ENCODE results near the gene PCGF1.
A peak's percentile ranks its signal among the peaks of the same experiment; 100 is the strongest.
"Not testable (repeated sequence)": the region's sequence is repeated elsewhere in the genome, so short reads cannot be mapped to it uniquely, and the experiment has no call there.

PCGF1 gene

GRCh38 chr2:74496997-74497776 lies 10.3 kb downstream of the PCGF1 start:
- DNase-seq (ENCODE audit: insufficient read length, low spot score) (no peak), FAIRE-seq (peak; percentile 13)
- TF ChIP-seq POLR2AphosphoS5 (IDR thresholded peaks at IDR 0.05; ENCODE audit: low read depth, low read length): no peak
- no peak for TF ChIP-seq PAX5 (IDR thresholded peaks at IDR 0.05; ENCODE audit: insufficient read depth, low read length, severe bottlenecking)

- no peak for FAIRE-seq
- no peak for DNase-seq (ENCODE audit: insufficient read length, low spot score)
- no peak for TF ChIP-seq TAF1 (IDR thresholded peaks at IDR 0.05; ENCODE audit: low read depth, low read length)
- no peak for TF ChIP-seq SPI1 (IDR thresholded peaks at IDR 0.05; ENCODE audit: low read depth, low read length)
- no peak for TF ChIP-seq POU2F2 (IDR thresholded peaks at IDR 0.05; ENCODE audit: low read depth, low read length)
- no peak for TF ChIP-seq POLR2A (IDR thresholded peaks at IDR 0.05; ENCODE audit: low read depth, low read length)
- no peak for TF ChIP-seq PAX5 (IDR thresholded peaks at IDR 0.05; ENCODE audit: insufficient read depth, low read length, severe bottlenecking)
- no peak for TF ChIP-seq POLR2AphosphoS5 (IDR thresholded peaks at IDR 0.05; ENCODE audit: low read depth, low read length)
These were observed 12.1 kb downstream of the PCGF1 start for GRCh38 chr2:74495440-74495839.

DNA sequence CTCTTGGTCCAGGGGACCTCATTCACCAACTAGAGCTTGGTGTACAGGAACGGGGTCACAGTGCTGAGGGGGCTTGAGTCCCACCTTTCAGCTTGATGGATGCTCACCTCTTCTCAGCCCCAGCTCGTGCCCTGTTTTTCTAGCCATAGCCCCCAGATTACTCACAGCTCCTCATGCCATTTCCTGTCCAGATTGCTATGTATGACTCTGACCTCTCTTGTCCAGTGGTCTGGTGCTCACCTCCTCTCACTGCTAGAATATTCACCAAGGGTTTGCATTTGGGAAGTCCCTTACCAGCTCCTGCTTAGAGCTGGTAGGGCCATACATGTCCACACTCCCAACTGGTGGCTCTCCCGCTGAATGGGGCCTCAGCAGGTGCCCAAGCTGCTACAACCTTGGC lies 13.9 kb downstream of the PCGF1 start:
- TF ChIP-seq SPI1 (IDR thresholded peaks at IDR 0.05; ENCODE audit: low read depth, low read length) (no peak), POLR2AphosphoS5 (IDR thresholded peaks at IDR 0.05; ENCODE audit: low read depth, low read length) (no peak), PAX5 (IDR thresholded peaks at IDR 0.05; ENCODE audit: insufficient read depth, low read length, severe bottlenecking) (no peak), TAF1 (IDR thresholded peaks at IDR 0.05; ENCODE audit: low read depth, low read length) (no peak), POLR2A (IDR thresholded peaks at IDR 0.05; ENCODE audit: low read depth, low read length) (no peak), POU2F2 (IDR thresholded peaks at IDR 0.05; ENCODE audit: low read depth, low read length) (no peak)
- DNase-seq (ENCODE audit: insufficient read length, low spot score) (no peak), FAIRE-seq (no peak)

DNA sequence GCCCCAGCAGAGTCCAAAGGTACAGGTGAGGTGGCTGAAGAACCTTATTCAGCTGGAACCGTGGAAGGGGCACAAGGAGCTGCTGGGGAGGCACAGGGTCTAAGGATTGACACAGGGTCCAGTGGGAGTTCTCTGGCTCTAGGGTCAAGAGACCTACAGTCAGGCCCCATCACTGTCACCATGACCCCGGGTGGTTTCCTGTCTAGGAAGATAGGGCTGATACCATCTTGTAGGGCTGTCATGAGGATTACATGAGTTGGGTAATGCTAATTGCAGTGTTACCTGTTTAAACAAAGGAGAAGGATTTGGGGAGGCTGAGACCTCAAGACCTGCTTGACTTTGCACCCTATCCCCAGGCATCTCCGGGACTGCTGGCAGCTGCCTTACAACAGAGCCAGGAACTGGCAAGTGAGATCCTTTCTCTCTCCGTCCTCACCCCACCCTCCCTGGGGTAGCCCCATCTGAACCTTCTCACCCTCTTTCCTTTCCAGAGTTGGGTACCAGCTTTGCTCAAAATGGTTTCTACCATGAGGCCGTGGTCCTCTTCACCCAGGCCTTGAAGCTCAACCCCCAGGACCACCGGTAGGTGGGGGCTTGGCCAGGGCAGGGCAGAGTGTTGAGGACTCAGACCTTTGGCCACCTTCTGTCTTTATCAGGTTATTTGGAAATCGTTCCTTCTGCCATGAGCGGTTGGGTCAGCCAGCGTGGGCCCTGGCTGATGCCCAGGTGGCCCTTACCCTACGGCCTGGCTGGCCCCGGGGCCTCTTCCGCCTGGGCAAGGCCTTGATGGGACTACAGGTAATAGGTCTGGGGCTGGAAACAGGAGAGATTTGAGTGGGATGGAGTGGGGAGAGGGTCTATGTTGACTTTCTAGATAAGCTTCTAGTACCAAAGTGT lies 15.6 kb downstream of the PCGF1 start:
- no peak for DNase-seq (ENCODE audit: insufficient read length, low spot score)
- no peak for TF ChIP-seq SPI1 (IDR thresholded peaks at IDR 0.05; ENCODE audit: low read depth, low read length)
- TF ChIP-seq POLR2A (IDR thresholded peaks at IDR 0.05; ENCODE audit: low read depth, low read length): no peak
- TF ChIP-seq PAX5 (IDR thresholded peaks at IDR 0.05; ENCODE audit: insufficient read depth, low read length, severe bottlenecking): no peak
- no peak for TF ChIP-seq POLR2AphosphoS5 (IDR thresholded peaks at IDR 0.05; ENCODE audit: low read depth, low read length)
- TF ChIP-seq TAF1 (IDR thresholded peaks at IDR 0.05; ENCODE audit: low read depth, low read length): no peak
- TF ChIP-seq POU2F2 (IDR thresholded peaks at IDR 0.05; ENCODE audit: low read depth, low read length): no peak
- no peak for FAIRE-seq

- FAIRE-seq (no peak), DNase-seq (ENCODE audit: insufficient read length, low spot score) (no peak)
- TF ChIP-seq SPI1 (IDR thresholded peaks at IDR 0.05; ENCODE audit: low read depth, low read length): no peak
- no peak for TF ChIP-seq POU2F2 (IDR thresholded peaks at IDR 0.05; ENCODE audit: low read depth, low read length)
- no peak for TF ChIP-seq TAF1 (IDR thresholded peaks at IDR 0.05; ENCODE audit: low read depth, low read length)
- no peak for TF ChIP-seq POLR2AphosphoS5 (IDR thresholded peaks at IDR 0.05; ENCODE audit: low read depth, low read length)
- no peak for TF ChIP-seq POLR2A (IDR thresholded peaks at IDR 0.05; ENCODE audit: low read depth, low read length)
- no peak for TF ChIP-seq PAX5 (IDR thresholded peaks at IDR 0.05; ENCODE audit: insufficient read depth, low read length, severe bottlenecking)
These were observed 17.6 kb downstream of the PCGF1 start for GRCh38 chr2:74489906-74490305.

GRCh38 chr2:74488643-74489481 lies 18.6 kb downstream of the PCGF1 start:
- TF ChIP-seq POLR2A (IDR thresholded peaks at IDR 0.05; ENCODE audit: low read depth, low read length) (no peak), TAF1 (IDR thresholded peaks at IDR 0.05; ENCODE audit: low read depth, low read length) (no peak), POLR2AphosphoS5 (IDR thresholded peaks at IDR 0.05; ENCODE audit: low read depth, low read length) (no peak), SPI1 (IDR thresholded peaks at IDR 0.05; ENCODE audit: low read depth, low read length) (no peak), POU2F2 (IDR thresholded peaks at IDR 0.05; ENCODE audit: low read depth, low read length) (no peak), PAX5 (IDR thresholded peaks at IDR 0.05; ENCODE audit: insufficient read depth, low read length, severe bottlenecking) (no peak)
- DNase-seq (ENCODE audit: insufficient read length, low spot score) (no peak), FAIRE-seq (no peak)

DNA sequence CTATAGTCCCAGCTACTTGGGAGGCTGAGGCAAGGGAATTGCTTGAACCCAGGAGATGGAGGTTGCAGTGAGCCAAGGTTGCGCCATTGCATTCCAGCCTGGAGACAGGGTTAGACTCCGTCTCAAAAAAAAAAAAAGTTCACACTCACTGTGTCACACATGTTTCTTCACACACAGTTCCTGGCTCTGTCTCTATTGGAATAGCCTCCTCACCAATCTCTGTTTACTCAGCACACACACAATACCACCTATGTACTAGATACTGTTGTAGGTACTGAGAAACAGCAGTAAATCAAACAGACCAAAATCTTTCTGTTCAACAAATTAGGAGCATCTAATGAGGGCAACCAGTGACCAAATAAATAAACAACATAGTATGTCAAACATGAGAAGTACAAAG lies 21.4 kb downstream of the PCGF1 start:
- no peak for DNase-seq (ENCODE audit: insufficient read length, low spot score)
- no peak for FAIRE-seq
- TF ChIP-seq POLR2A (IDR thresholded peaks at IDR 0.05; ENCODE audit: low read depth, low read length): no peak
- TF ChIP-seq TAF1 (IDR thresholded peaks at IDR 0.05; ENCODE audit: low read depth, low read length): no peak
- TF ChIP-seq PAX5 (IDR thresholded peaks at IDR 0.05; ENCODE audit: insufficient read depth, low read length, severe bottlenecking): no peak
- no peak for TF ChIP-seq POU2F2 (IDR thresholded peaks at IDR 0.05; ENCODE audit: low read depth, low read length)
- no peak for TF ChIP-seq SPI1 (IDR thresholded peaks at IDR 0.05; ENCODE audit: low read depth, low read length)
- no peak for TF ChIP-seq POLR2AphosphoS5 (IDR thresholded peaks at IDR 0.05; ENCODE audit: low read depth, low read length)

DNA sequence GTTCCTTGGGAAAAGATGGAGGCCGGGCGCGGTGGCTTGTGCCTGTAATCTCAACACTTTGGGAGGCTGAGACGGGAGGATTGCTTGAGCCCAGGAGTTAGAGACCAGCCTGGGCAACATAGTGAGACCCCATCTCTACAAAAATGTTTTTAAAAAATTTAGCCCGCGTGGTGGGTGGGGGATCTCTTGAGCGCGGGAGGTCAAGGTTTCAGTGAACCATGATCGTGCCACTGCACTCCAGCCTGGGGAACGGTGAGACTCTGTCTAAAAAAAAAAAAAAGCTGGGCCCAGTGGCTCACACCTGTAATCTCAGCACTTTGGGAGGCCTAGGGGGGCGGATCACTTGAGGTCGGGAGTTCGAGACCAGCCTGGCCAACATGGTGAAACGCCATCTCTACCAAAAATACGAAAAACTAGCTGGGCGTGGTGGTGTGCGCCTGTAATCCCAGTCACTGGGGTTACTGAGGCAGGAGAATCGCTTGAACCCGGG lies 23.8 kb downstream of the PCGF1 start:
- not testable (repeated sequence) for FAIRE-seq; DNase-seq (ENCODE audit: insufficient read length, low spot score)
